ENCODE data around the gene POFUT2.

GRCh38 chr21:45236481-45236880, 51.2 kb downstream of the POFUT2 start:
- no peak for TF ChIP-seq POLR2A (IDR thresholded peaks at IDR 0.05; ENCODE audit: low read depth, low read length)
- no peak for TF ChIP-seq TAF1 (IDR thresholded peaks at IDR 0.05; ENCODE audit: borderline replicate concordance, low read depth, low read length)
